Measurements from ENCODE around the gene DBNL. TPM values are rescaled to one million over a fixed set of nuclear protein-coding genes. Genes with fewer than 3 reads are reported as not detected.
A peak's percentile ranks its signal among the peaks of the same experiment; 100 is the strongest.

Gene DBNL
- total RNA-seq, 4 donors from 2014 or later = 113 to 139 (median 126) TPM

DNA sequence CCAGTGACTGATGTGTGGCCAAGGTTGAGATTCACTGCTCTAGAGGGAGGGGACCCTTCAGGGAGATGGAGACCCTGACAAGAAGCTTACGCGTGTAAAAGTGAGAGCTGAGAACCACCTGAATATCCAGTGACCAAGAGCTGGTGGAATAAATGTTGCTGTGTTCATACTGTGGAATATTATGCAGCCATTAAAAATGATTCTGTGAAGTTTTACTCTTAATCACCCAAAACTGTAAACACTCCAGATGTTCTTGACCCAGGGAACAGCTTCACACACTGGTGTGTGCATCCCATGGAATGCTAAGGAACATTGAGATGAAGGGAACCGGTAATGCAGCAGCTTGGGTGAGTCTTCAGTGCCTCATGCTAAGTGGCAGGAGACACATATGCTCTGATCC lies 42.1 kb downstream of the DBNL start:
- 98 to 100% methylated on average over 3 of the region's 3 CpGs for WGBS, 2 donors
- DNase-seq (ENCODE audit: low spot score in 2 of 2) = no peak

GRCh38 chr7:44087911-44088838 lies 43.7 kb downstream of the DBNL start:
- TF ChIP-seq EP300 (IDR thresholded peaks at IDR 0.05) (no peak), POLR2A (IDR thresholded peaks at IDR 0.05) (no peak), CTCF (IDR thresholded peaks at IDR 0.05) (no peak)
- Histone ChIP-seq H3K36me3 (no peaks in the 10 kb centered on the region), H3K9me3 (no peaks in the 10 kb centered on the region), H3K4me3 (peak overlapping the region in 1 of 4 donors; percentile 2), H3K27me3 (no peaks in the 10 kb centered on the region), H3K4me1 (peaks cover 0 to 49% (median 14%) of the 10 kb centered on the region in 4 donors), H3K27ac (peak overlapping the region; percentile 52 to 90 (median 72))
- peak; percentile 62 to 63 for DNase-seq (ENCODE audit: low spot score in 2 of 2)
- 35 to 40% methylated on average over 20 of the region's 20 CpGs for WGBS, 2 donors

More for the DNA sequence above, 42.1 kb downstream of the DBNL start:
- Histone ChIP-seq H3K4me1 (peaks cover 0 to 50% (median 14%) of the 10 kb centered on the region in 4 donors), H3K27me3 (no peaks in the 10 kb centered on the region), H3K9me3 (no peaks in the 10 kb centered on the region), H3K27ac (peak overlapping the region in 2 of 4 donors; percentile 38 to 90), H3K4me3 (no peak overlapping the region), H3K36me3 (no peaks in the 10 kb centered on the region)
- TF ChIP-seq EP300 (IDR thresholded peaks at IDR 0.05) (no peak), POLR2A (IDR thresholded peaks at IDR 0.05) (no peak)

GRCh38 chr7:44093102-44093641 lies 48.7 kb downstream of the DBNL start:
- Histone ChIP-seq H3K27ac (no peak overlapping the region), H3K4me3 (no peak overlapping the region), H3K9me3 (no peaks in the 10 kb centered on the region), H3K27me3 (no peaks in the 10 kb centered on the region), H3K4me1 (peaks cover 0 to 38% (median 8%) of the 10 kb centered on the region in 4 donors), H3K36me3 (no peaks in the 10 kb centered on the region)
- DNase-seq (ENCODE audit: low spot score in 2 of 2) = no peak
- TF ChIP-seq CTCF (IDR thresholded peaks at IDR 0.05) (no peak), POLR2A (IDR thresholded peaks at IDR 0.05) (no peak), EP300 (IDR thresholded peaks at IDR 0.05) (no peak)
- 79 to 80% methylated on average over 6 of the region's 6 CpGs for WGBS, 2 donors

DNA sequence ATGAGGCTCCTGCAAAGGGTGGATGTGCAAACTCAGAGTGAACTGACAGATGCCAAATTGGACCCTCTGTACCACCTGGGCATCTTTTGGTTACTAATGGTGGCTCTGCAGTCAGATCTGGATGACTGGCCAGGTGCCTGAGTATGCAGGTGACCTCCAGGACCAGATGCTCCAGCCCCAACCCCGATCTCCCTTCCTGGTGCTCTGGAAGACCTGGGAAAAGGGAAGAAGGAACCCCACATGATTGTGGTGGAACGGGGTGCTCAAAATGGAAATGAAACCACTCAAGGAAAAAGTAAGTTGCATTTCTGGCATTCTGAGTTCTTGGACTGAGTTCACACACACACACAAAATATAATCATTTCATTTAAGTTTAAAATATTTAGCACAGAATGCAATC lies 49.9 kb downstream of the DBNL start:
- Histone ChIP-seq H3K27me3 (no peaks in the 10 kb centered on the region), H3K9me3 (no peaks in the 10 kb centered on the region), H3K27ac (peak overlapping the region in 2 of 4 donors; percentile 22 to 55), H3K4me3 (no peak overlapping the region), H3K36me3 (no peaks in the 10 kb centered on the region), H3K4me1 (peaks cover 0 to 29% (median 4%) of the 10 kb centered on the region in 4 donors)
- TF ChIP-seq EP300 (IDR thresholded peaks at IDR 0.05) = no peak
- no peak for TF ChIP-seq POLR2A (IDR thresholded peaks at IDR 0.05)
- no peak for TF ChIP-seq CTCF (IDR thresholded peaks at IDR 0.05)
- 45 to 62% methylated on average over 2 of the region's 2 CpGs for WGBS, 2 donors
- no peak for DNase-seq (ENCODE audit: low spot score in 2 of 2)

GRCh38 chr7:44094883-44095592 lies 50.5 kb downstream of the DBNL start:
- Histone ChIP-seq H3K27me3 (no peaks in the 10 kb centered on the region), H3K9me3 (no peaks in the 10 kb centered on the region), H3K36me3 (no peaks in the 10 kb centered on the region), H3K4me3 (no peak overlapping the region), H3K27ac (peak overlapping the region in 2 of 4 donors; percentile 22 to 55), H3K4me1 (peaks cover 0 to 23% (median 4%) of the 10 kb centered on the region in 4 donors)
- TF ChIP-seq CTCF (IDR thresholded peaks at IDR 0.05) = no peak
- TF ChIP-seq EP300 (IDR thresholded peaks at IDR 0.05) = no peak
- no peak for TF ChIP-seq POLR2A (IDR thresholded peaks at IDR 0.05)
- WGBS, 2 donors = 37 to 42% methylated on average over 2 of the region's 2 CpGs
- DNase-seq (ENCODE audit: low spot score in 2 of 2) = no peak

All from tibial nerve (tissue), 4 donors.